Measurements from ENCODE around the gene TP63.
"Not testable (repeated sequence)": the region's sequence is repeated elsewhere in the genome, so short reads cannot be mapped to it uniquely, and the experiment has no call there.

TP63 gene

GRCh38 chr3:189626286-189626685, 4.9 kb upstream of the TP63 start:
- no peak for DNase-seq

GRCh38 chr3:189629803-189630455, 1.3 kb upstream of the TP63 start:
- peak; percentile 18 for DNase-seq

GRCh38 chr3:189630767-189631372, 319 bp upstream of the TP63 start:
- peak; percentile 17 for DNase-seq

- no peak for DNase-seq
Observed at GRCh38 chr3:189631409-189631808, 220 bp downstream of the TP63 start.

GRCh38 chr3:189632242-189632641, 1.1 kb downstream of the TP63 start:
- DNase-seq, result no peak

- no peak for DNase-seq
Observed at GRCh38 chr3:189635339-189635738, 4.2 kb downstream of the TP63 start.

GRCh38 chr3:189636048-189636447, 4.9 kb downstream of the TP63 start:
- DNase-seq, result no peak

GRCh38 chr3:189637750-189638149, 6.6 kb downstream of the TP63 start:
- DNase-seq, result no peak

GRCh38 chr3:189638276-189639031, 7.3 kb downstream of the TP63 start:
- DNase-seq, result no peak

- no peak for DNase-seq
Observed at GRCh38 chr3:189641776-189642175, 10.6 kb downstream of the TP63 start.

GRCh38 chr3:189646853-189647542, 15.8 kb downstream of the TP63 start:
- DNase-seq, result no peak

GRCh38 chr3:189652042-189652441, 20.9 kb downstream of the TP63 start:
- DNase-seq, result peak; percentile 12

- DNase-seq, result no peak
Observed at GRCh38 chr3:189655617-189656016, 24.4 kb downstream of the TP63 start.

- peak; percentile 65 for DNase-seq
Observed at GRCh38 chr3:189659571-189659970, 28.4 kb downstream of the TP63 start.

GRCh38 chr3:189664311-189664710, 33.1 kb downstream of the TP63 start:
- DNase-seq, result peak; percentile 97

- DNase-seq, result not testable (repeated sequence)
Observed at GRCh38 chr3:189672346-189672745, 41.2 kb downstream of the TP63 start.

GRCh38 chr3:189673535-189673934, 42.3 kb downstream of the TP63 start:
- DNase-seq, result no peak

GRCh38 chr3:189674249-189674913, 43.2 kb downstream of the TP63 start:
- no peak for DNase-seq

GRCh38 chr3:189677667-189678066, 46.5 kb downstream of the TP63 start:
- no peak for DNase-seq

GRCh38 chr3:189680723-189681122, 49.5 kb downstream of the TP63 start:
- DNase-seq, result no peak

GRCh38 chr3:189683546-189684255, 52.5 kb downstream of the TP63 start:
- no peak for DNase-seq

- DNase-seq, result no peak
Observed at GRCh38 chr3:189684317-189684716, 53.1 kb downstream of the TP63 start.
